GM12878 (cell line): ENCODE data around the gene HS3ST1. TPM values are rescaled to one million over a fixed set of nuclear protein-coding genes. Genes with fewer than 3 reads are reported as not detected.

Source experiments
- CEBPB ChIP-seq, 2 experiments: fragments of 150-350 bp in 1 of 2; IDR thresholded peaks; 2 replicates each; pipeline ENCODE4 v1.6.1; 2012 to 2014; ENCODE audit warnings: low read depth in 2 of 2, low read length in 2 of 2, borderline replicate concordance in 1 of 2, inconsistent platforms in 1 of 2
- CEBPZ ChIP-seq: fragments of 150-350 bp; IDR thresholded peaks from 2 replicates; pipeline ENCODE4 v1.6.1; 2016; ENCODE audit warnings: low read depth, low read length
- HDGF ChIP-seq: fragments of 450-650 bp; IDR thresholded peaks from 2 replicates; pipeline ENCODE4 v1.6.1; 2016; ENCODE audit warnings: antibody characterized with exemption
- IKZF1 ChIP-seq: fragments of 450-650 bp; conservative IDR thresholded peaks from 2 replicates; pipeline ENCODE4 v1.6.1; 2017; ENCODE audit warnings: antibody characterized with exemption, mild to moderate bottlenecking
- JUNB ChIP-seq: IDR thresholded peaks from 2 replicates; pipeline ENCODE4 v1.6.1; 2016; ENCODE audit warnings: antibody characterized with exemption, mild to moderate bottlenecking
- PRDM15 ChIP-seq: fragments of 450-650 bp; formaldehyde crosslinking; IDR thresholded peaks from 2 replicates; pipeline ENCODE4 v1.4.0; 2020; ENCODE audit warnings: mild to moderate bottlenecking, moderate library complexity
- STAT3 ChIP-seq: IDR thresholded peaks from 2 replicates; pipeline ENCODE4 v1.6.1; 2011; ENCODE audit warnings: low read depth, low read length, improper control_type of control experiment
- ZBTB40 ChIP-seq: fragments of 450-650 bp; IDR thresholded peaks from 2 replicates; pipeline ENCODE4 v1.6.1; 2016; ENCODE audit warnings: mild to moderate bottlenecking, moderate library complexity, borderline replicate concordance
- polyA plus RNA-seq, 11 experiments: library from polyadenylated mRNA; depleted of rRNA in 4 of 11; unstranded in 6 of 11; stranded (reverse) in 5 of 11; fragments of >200 nt; fragmentation: Nextera tagmentation in 4 of 11; fragmentation: Illumina TruSeq in 1 of 11; extraction: Ambion mirVana in 4 of 11; extraction: Trizol in 1 of 11; gene quantifications; 1 replicate in 1 of 11; 2 replicates in 10 of 11; pipeline versions ENCODE4 v1.2.1 to v1.2.3, GENCODE V29; 2011 to 2016; ENCODE audit warnings: inconsistent platforms in 2 of 11, missing spikeins in 2 of 11, low read depth in 1 of 11
- total RNA-seq, 4 experiments: library from RNA; depleted of rRNA in 3 of 4; stranded (reverse); fragments of >200 nt in 3 of 4; fragmentation: Illumina TruSeq in 1 of 4; extraction: Trizol in 1 of 4; gene quantifications; 2 replicates each; pipeline versions ENCODE4 v1.2.1 to v1.2.3, GENCODE V29; 2013 to 2021

The HS3ST1 gene
- total and polyA plus RNA-seq, 10 of the 15 experiments (the other 5 are each of a cell fraction or from before 2014, with no cell fraction given) = 0.03 to 0.65 (median 0.13) TPM

- TF ChIP-seq CEBPZ (no peak), HDGF (no peak), JUNB (no peak), IKZF1 (no peak), ZBTB40 (no peak), CEBPB (IDR thresholded peaks at IDR 0.05; ENCODE audit: borderline replicate concordance in 1 of 2, low read depth in 2 of 2, low read length in 2 of 2) (no peak), STAT3 (no peak), PRDM15 (no peak)
These were observed 23.0 kb upstream of the HS3ST1 start (continued) for GRCh38 chr4:11451716-11452115.
